HG02571 (cell line): ENCODE data around the gene PTPRN2.

Experiments
- ATAC-seq: cut with Tn5 transposase; IDR thresholded peaks from one replicate; pipeline ENCODE4 v1.9.1; 2021; ENCODE audit warnings: mild to moderate bottlenecking, moderate library complexity; ENCODE audit not compliant: unreplicated experiment

The PTPRN2 gene

DNA sequence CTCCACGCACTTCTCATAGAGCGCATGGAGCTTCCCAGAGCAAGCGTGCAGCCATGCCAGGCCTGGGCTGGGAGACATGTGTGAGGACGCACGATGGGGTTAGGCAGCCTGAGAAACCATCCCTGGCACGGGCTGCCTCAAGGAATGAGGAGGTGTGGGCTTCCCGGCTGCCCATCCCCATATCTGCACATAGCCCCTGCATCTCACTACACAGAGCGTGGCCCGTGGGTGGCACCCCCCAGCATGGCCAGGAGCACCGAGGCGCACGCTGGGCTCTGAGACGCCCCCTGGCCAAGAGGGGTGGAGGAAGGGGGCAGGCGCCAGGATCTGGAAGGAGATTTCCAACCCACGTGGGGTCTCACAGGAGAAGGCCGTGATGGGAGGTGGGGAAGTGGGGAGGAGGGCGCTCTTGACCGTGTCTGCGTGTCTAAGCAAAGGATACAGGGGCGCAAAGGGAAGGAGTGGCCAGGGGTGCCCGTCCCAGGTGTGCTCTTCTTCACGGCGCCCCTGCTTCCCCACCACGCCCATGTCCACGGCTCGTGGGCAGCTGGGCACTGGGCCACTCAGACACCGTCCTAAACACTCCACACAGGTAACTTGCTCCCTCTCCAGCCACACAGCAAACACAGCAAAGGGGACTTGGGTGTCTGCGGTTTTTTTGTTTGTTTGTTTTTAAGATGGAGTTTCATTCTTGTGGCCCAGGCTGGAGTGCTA is 340.5 kb downstream of the PTPRN2 start:
- ATAC-seq = no peak

- ATAC-seq = no peak
These were observed 341.2 kb downstream of the PTPRN2 start for GRCh38 chr7:158246272-158246959.

GRCh38 chr7:158245724-158246041 is 341.9 kb downstream of the PTPRN2 start:
- ATAC-seq = no peak

- ATAC-seq = no peak
These were observed 342.5 kb downstream of the PTPRN2 start for GRCh38 chr7:158244873-158245723.

GRCh38 chr7:158244430-158244829 is 343.2 kb downstream of the PTPRN2 start:
- no peak for ATAC-seq

- no peak for ATAC-seq
These were observed 345.7 kb downstream of the PTPRN2 start for GRCh38 chr7:158241919-158242318.

- no peak for ATAC-seq
These were observed 346.8 kb downstream of the PTPRN2 start for GRCh38 chr7:158240801-158241200.

- ATAC-seq = no peak
These were observed 348.2 kb downstream of the PTPRN2 start for GRCh38 chr7:158239290-158239981.

GRCh38 chr7:158238616-158239289 is 348.9 kb downstream of the PTPRN2 start:
- no peak for ATAC-seq

DNA sequence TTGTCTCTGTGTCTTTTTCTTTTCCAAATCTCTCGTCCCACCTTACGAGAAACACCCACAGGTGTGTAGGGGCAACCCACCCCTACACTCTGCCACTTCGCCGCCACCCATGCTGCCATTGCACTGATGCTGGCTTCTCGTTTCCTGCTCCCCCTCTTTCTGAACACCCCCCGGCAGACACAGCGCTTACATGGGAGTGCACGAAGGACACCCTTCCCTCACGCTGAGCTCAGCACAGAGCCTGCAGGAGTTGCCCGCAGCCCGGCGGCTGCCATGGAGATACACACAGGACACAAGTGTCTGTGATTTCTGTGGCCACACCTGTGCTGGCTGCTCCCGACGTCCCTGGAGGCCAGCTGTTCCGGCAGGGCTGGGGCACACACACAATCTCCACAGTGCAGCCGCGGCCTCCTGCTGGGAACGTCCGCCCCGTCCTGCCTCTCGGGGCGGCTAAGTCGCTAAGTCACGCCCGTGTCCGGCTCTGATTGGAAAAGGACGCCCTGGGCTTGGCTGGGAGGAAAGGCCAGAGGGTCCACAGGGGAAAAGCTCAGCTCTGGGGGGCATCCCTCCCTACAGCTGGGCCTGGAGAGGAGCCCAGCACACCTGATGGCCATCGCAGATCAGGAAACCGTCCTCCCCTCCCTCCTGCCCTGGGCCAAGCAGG is 349.8 kb downstream of the PTPRN2 start:
- no peak for ATAC-seq

- ATAC-seq = no peak
These were observed 351.2 kb downstream of the PTPRN2 start for GRCh38 chr7:158236400-158236799.

- ATAC-seq = no peak
These were observed 351.8 kb downstream of the PTPRN2 start for GRCh38 chr7:158235862-158236261.

GRCh38 chr7:158229945-158230344 is 357.7 kb downstream of the PTPRN2 start:
- no peak for ATAC-seq

DNA sequence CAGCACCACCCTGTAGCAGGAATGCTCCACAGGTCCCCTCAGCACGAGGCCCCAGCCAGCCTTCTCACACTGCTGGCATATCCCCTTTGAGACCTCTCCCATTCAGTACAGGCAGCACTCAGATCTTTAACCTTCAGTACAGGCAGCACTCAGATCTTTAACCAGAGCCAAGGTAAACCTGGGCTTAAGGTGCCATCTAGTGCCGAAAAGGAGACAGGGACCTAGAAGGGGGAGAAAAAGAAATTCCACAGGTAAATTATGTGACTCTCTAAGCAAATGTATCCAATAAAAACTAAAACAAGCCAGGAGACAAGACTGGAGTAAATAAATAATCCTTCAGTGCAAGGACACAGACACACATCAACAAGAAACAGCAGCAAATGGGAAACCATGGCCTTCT is 358.6 kb downstream of the PTPRN2 start:
- no peak for ATAC-seq

DNA sequence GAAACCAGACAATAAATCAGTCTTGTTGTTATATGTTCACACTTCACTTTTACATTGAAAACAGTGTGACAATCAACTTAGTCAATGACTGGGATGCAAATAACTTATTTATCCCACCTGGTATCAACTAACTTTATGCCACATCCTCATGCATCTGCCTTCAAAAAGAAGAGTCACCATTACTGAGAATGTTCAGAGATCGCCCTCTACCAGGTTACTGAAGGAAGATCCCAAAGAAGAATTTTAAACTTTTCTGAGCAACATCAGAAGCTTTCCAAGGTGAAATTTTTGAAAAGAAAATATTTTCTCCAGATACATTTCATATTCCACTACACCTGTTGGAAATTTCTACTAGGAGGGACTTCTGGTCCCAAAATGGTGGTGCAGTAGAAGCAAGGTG is 359.5 kb downstream of the PTPRN2 start:
- ATAC-seq = no peak

DNA sequence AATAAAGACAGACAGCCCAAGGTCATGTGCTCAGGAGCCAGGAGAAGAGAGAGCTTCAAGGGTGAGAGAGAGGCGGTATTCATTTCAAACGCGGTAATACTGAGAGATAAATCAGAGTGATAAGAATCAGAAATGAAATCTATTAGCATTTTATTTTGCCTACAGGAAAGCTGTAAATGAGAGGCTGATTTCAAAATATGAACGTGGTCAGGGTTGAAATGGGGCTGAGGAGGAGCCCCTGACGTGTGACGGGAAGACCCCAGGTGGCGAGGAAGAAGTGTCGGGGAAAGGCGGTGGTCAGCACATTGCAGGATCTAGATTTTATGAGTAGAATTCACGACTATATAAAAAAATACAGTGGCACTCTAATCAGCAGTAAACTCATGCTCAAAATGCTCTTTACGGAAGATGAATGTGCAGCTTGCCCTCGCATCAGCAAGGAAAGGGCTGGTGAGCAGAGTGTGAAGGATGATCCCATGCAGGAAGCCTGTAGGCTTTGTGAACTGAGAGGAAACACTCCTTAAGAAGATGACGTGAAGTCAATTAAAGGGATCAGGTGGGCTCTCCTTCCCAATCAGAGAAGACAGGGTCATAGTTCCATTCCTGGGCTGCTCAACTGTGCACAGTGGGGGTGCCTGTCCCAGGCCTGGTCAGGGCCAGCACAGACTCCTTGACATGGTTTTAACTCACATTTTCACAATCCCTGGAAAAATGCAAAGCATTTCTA is 360.2 kb downstream of the PTPRN2 start:
- no peak for ATAC-seq

DNA sequence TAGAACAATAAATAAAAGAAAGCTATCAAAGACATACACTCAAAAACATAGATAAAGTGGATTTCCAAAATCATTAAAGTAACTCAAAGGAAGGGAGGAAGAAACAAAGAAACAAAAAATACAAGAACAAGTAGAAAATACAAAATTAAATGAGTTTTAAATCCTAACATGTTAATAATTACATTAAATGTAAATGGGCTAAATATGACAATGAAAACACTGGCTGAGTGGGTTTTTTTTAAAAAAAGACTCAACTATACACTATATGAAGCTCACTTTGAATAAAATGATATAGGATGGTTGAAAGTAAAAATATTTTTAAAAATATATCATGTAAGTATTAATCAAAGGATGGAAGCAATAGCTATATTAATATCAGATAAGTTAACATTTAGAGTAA is 371.4 kb downstream of the PTPRN2 start:
- no peak for ATAC-seq

DNA sequence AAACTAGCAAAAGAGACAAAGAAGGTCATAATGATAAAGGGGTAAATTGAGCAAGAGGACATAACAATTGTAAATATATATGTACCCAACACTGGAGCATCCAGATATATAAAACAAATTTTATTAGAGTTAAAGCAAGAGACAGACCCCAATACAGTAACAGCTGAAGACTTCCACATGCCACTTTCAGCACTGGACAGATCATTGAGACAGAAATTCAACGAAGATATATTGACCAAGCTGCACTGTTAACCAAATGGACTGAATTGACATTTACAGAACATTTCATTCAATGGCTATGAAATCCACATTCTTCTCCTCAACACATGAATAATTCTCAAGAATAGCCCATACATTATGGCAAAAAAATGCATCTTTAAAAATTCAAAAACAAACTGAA is 378.2 kb downstream of the PTPRN2 start:
- no peak for ATAC-seq

DNA sequence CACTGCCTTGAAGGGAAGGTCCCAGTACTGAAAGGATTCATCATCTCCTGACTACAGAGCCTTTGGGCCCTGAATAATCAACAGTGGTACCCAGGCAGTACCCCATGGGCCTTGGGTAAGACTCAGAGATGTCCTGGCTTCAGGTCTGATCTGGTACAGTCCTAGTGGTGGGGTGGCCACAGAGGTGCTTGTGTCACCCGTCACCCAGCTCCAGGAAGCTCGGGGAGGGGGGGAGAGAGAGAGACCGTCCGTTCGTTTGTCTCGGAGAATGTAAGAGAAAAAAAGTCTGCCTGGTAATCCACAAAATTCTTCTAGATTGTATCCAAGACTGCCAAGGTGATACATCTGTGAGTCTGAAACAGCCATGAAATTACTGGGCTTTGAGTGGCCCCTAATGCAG is 381.3 kb downstream of the PTPRN2 start:
- no peak for ATAC-seq

DNA sequence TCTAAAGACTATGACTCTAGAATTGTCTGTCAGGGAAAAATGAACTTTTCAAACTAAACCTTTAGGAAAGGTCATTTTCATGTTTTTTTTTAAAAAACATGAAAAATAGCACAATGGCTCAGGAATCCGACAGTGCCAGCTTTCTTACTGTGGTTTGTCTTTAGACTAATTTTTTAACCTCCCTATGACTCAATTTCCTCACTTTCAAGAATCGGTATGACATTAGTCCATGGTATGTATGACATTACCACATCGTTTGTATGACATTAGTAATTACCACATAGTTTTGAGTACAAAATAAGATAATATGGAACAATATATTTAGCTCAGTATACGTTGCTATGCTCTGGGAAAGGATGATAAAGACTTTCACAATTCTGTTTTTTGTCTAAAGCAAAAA is 383.2 kb downstream of the PTPRN2 start:
- ATAC-seq = no peak
